H1 (cell line): ENCODE data around the gene CERKL. TPM values are rescaled to one million over a fixed set of nuclear protein-coding genes. Genes with fewer than 3 reads are reported as not detected.

Experiments
- CTCF ChIA-PET: fragments of 300-600 bp; sonication (Branson Sonifier 250); formaldehyde crosslinking; loops from one replicate; lab custom pipeline; 2021; ENCODE audit not compliant: partially characterized antibody; lab: Charles Lee
- POLR2A ChIA-PET: fragments of 300-600 bp; sonication (Branson Sonifier 250); formaldehyde crosslinking; loops from one replicate; lab custom pipeline; 2021; ENCODE audit warnings: inconsistent platforms; ENCODE audit not compliant: partially characterized antibody; lab: Charles Lee
- DNase-seq, 2 experiments: peaks; one replicate each; pipeline versions ENCODE4 v3.0.0 to v3.0.0-alpha.2; 2010 to 2022; ENCODE audit warnings: low spot score in 2 of 2, low read depth in 1 of 2, mixed read lengths in 1 of 2
- FAIRE-seq: peaks from 2 replicates; lab custom pipeline; 2011; peaks lifted over from hg19 to GRCh38; lab: Jason Lieb, UNC
- H2AFZ ChIP-seq: 2 replicates; pipeline ENCODE4 v1.8.1; 2012; ENCODE audit warnings: low read length, inconsistent platforms
- H2AK5ac ChIP-seq: 2 replicates; pipeline ENCODE4 v1.6.1; 2013; ENCODE audit warnings: low read depth, low read length
- H2BK120ac ChIP-seq: replicated peaks from 2 replicates; pipeline ENCODE3; 2013; ENCODE audit warnings: low read depth, low read length, inconsistent platforms
- H2BK12ac ChIP-seq: 2 replicates; pipeline ENCODE4 v1.6.1; 2013; ENCODE audit warnings: low read depth, low read length
- H2BK15ac ChIP-seq: 2 replicates; pipeline ENCODE4 v1.6.1; 2013; ENCODE audit warnings: low read length
- H2BK20ac ChIP-seq: 2 replicates; pipeline ENCODE4 v1.6.1; 2013; ENCODE audit warnings: low read length
- H2BK5ac ChIP-seq: 2 replicates; pipeline ENCODE4 v1.6.1; 2013; ENCODE audit warnings: low read depth, low read length
- H3K14ac ChIP-seq: 2 replicates; pipeline ENCODE4 v1.6.1; 2013; ENCODE audit warnings: inconsistent platforms; ENCODE audit not compliant: insufficient read length
- H3K18ac ChIP-seq: 2 replicates; pipeline ENCODE4 v1.6.1; 2013; ENCODE audit warnings: low read length; ENCODE audit errors: extremely low read depth
- H3K23ac ChIP-seq: 2 replicates; pipeline ENCODE4 v1.6.1; 2013; ENCODE audit warnings: inconsistent platforms; ENCODE audit not compliant: insufficient read length
- H3K23me2 ChIP-seq: 2 replicates; pipeline ENCODE4 v1.6.1; 2013; ENCODE audit warnings: low read depth, low read length
- H3K27ac ChIP-seq: 2 replicates; pipeline ENCODE4 v1.6.1; 2011; ENCODE audit warnings: low read depth, low read length, inconsistent platforms
- H3K27me3 ChIP-seq, 4 experiments: replicated peaks in 1 of 4; 1 replicate in 1 of 4; 2 replicates in 3 of 4; pipeline versions ENCODE4 v1.6.1 to v1.8.1; 2011 to 2013; ENCODE audit warnings: low read length in 3 of 4, mild to moderate bottlenecking in 3 of 4, inconsistent platforms in 2 of 4, mixed read lengths in 2 of 4, moderate library complexity in 1 of 4; ENCODE audit not compliant: control insufficient read depth in 3 of 4, insufficient read depth in 3 of 4; ENCODE audit errors: extremely low read depth in 1 of 4
- H3K36me3 ChIP-seq, 4 experiments: 2 replicates each; pipeline versions ENCODE4 v1.6.1 to v1.8.1; 2011 to 2013; ENCODE audit warnings: mild to moderate bottlenecking in 4 of 4, low read length in 3 of 4, moderate library complexity in 2 of 4, control low read depth in 1 of 4, inconsistent platforms in 1 of 4; ENCODE audit not compliant: insufficient read depth in 4 of 4, control insufficient read depth in 2 of 4
- H3K4ac ChIP-seq: replicated peaks from 2 replicates; pipeline ENCODE3; 2013; ENCODE audit warnings: low read length, low read depth, mixed read lengths, inconsistent platforms; ENCODE audit not compliant: insufficient read length
- H3K4me1 ChIP-seq, 4 experiments: replicated peaks in 1 of 4; 1 replicate in 1 of 4; 2 replicates in 3 of 4; pipeline versions ENCODE4 v1.6.1 to v1.8.1; 2011 to 2013; ENCODE audit warnings: low read length in 3 of 4, inconsistent platforms in 2 of 4, mixed read lengths in 1 of 4; ENCODE audit not compliant: insufficient read depth in 4 of 4, control insufficient read depth in 3 of 4
- H3K4me2 ChIP-seq, 2 experiments: 2 replicates each; pipeline versions ENCODE4 v1.6.1 to v1.8.1; 2011 to 2013; ENCODE audit warnings: low read depth in 2 of 2, low read length in 2 of 2, control low read depth in 1 of 2, inconsistent platforms in 1 of 2, mild to moderate bottlenecking in 1 of 2; ENCODE audit not compliant: insufficient read depth in 1 of 2
- H3K4me3 ChIP-seq, 4 experiments: fragments of 200-600, 300-600 bp in 1 of 4; sonication (generic), shearing (Covaris generic), sonication (Bioruptor Twin) in 1 of 4; 2 replicates each; pipeline versions ENCODE4 v1.5.1 to v1.8.1; 2011 to 2016; ENCODE audit warnings: low read length in 4 of 4, low read depth in 3 of 4, control low read depth in 2 of 4, inconsistent platforms in 2 of 4, mild to moderate bottlenecking in 2 of 4, mixed read lengths in 1 of 4, moderate library complexity in 1 of 4; ENCODE audit not compliant: insufficient read depth in 2 of 4; ENCODE audit errors: extremely low read depth in 1 of 4
- H3K56ac ChIP-seq: replicated peaks from 2 replicates; pipeline ENCODE3; 2013; ENCODE audit warnings: low read depth, mild to moderate bottlenecking, mixed read lengths, low read length, inconsistent platforms; ENCODE audit not compliant: insufficient read length
- H3K79me1 ChIP-seq: 2 replicates; pipeline ENCODE4 v1.6.1; 2013; ENCODE audit warnings: low read depth, low read length, control low read depth
- H3K79me2 ChIP-seq, 2 experiments: 2 replicates each; pipeline versions ENCODE4 v1.6.1 to v1.8.1; 2012 to 2013; ENCODE audit warnings: low read length in 2 of 2, mild to moderate bottlenecking in 2 of 2, inconsistent platforms in 1 of 2; ENCODE audit not compliant: insufficient read depth in 2 of 2, control insufficient read depth in 1 of 2
- H3K9ac ChIP-seq, 4 experiments: replicated peaks in 1 of 4; 1 replicate in 1 of 4; 2 replicates in 3 of 4; pipeline versions ENCODE4 v1.6.1 to v1.8.1; 2011 to 2013; ENCODE audit warnings: low read depth in 3 of 4, low read length in 3 of 4, control low read depth in 2 of 4, mild to moderate bottlenecking in 2 of 4, moderate library complexity in 2 of 4, inconsistent platforms in 1 of 4; ENCODE audit errors: extremely low read depth in 1 of 4
- H3K9me3 ChIP-seq, 2 experiments: 2 replicates each; pipeline versions ENCODE4 v1.6.1 to v1.8.1; 2012 to 2013; ENCODE audit warnings: mild to moderate bottlenecking in 2 of 2, moderate library complexity in 2 of 2, control low read depth in 1 of 2, inconsistent platforms in 1 of 2, low read depth in 1 of 2, low read length in 1 of 2, mixed read lengths in 1 of 2; ENCODE audit not compliant: insufficient read depth in 2 of 2
- H4K20me1 ChIP-seq, 2 experiments: replicated peaks in 1 of 2; 2 replicates each; pipeline versions ENCODE3 to v1.8.1; 2011 to 2013; ENCODE audit warnings: inconsistent platforms in 2 of 2, low read length in 2 of 2, mild to moderate bottlenecking in 1 of 2; ENCODE audit not compliant: insufficient read depth in 2 of 2, control insufficient read depth in 1 of 2
- H4K5ac ChIP-seq: 2 replicates; pipeline ENCODE4 v1.6.1; 2013; ENCODE audit warnings: low read length, low read depth, mixed read lengths, inconsistent platforms; ENCODE audit not compliant: insufficient read length
- H4K8ac ChIP-seq: 2 replicates; pipeline ENCODE4 v1.8.0; 2013; ENCODE audit warnings: mild to moderate bottlenecking, moderate library complexity, low read length, inconsistent platforms; ENCODE audit not compliant: insufficient read depth; ENCODE audit errors: extremely low read depth
- H4K91ac ChIP-seq: replicated peaks from 2 replicates; pipeline ENCODE3; 2013; ENCODE audit warnings: low read length, mixed read lengths, inconsistent platforms; ENCODE audit not compliant: insufficient read length
- BRCA1 ChIP-seq: IDR thresholded peaks from 2 replicates; pipeline ENCODE4 v1.6.1; 2012; ENCODE audit warnings: low read depth, low read length, improper control_type of control experiment
- CBX5 ChIP-seq: fragments of 300-800, 300-1000 bp; sonication (generic); IDR thresholded peaks from 2 replicates; pipeline ENCODE4 v1.7.1; 2016; ENCODE audit warnings: antibody characterized with exemption, low read length, low read depth
- CTBP2 ChIP-seq: IDR thresholded peaks from 2 replicates; pipeline ENCODE4 v1.7.0; 2011; ENCODE audit warnings: borderline replicate concordance, mild to moderate bottlenecking, moderate library complexity, mixed read lengths, low read length; ENCODE audit not compliant: insufficient read depth, insufficient read length
- FOSL1 ChIP-seq: IDR thresholded peaks from 2 replicates; pipeline ENCODE4 v1.6.1; 2011; ENCODE audit warnings: mild to moderate bottlenecking, low read depth, low read length, moderate library complexity; ENCODE audit not compliant: insufficient read depth
- GABPA ChIP-seq: IDR thresholded peaks from 2 replicates; pipeline ENCODE4 v1.6.1; 2011; ENCODE audit warnings: mild to moderate bottlenecking, low read length, moderate library complexity, borderline replicate concordance; ENCODE audit not compliant: insufficient read depth
- HDAC2 ChIP-seq, 2 experiments: fragments of 300-600 bp in 1 of 2; sonication (generic) in 1 of 2; IDR thresholded peaks; 2 replicates each; pipeline ENCODE4 v1.6.1; 2011 to 2012; ENCODE audit warnings: low read depth in 2 of 2, low read length in 2 of 2, mild to moderate bottlenecking in 2 of 2, moderate library complexity in 2 of 2, borderline replicate concordance in 1 of 2, inconsistent platforms in 1 of 2
- POLR2A ChIP-seq, 2 experiments: IDR thresholded peaks; 1 replicate in 1 of 2; 2 replicates in 1 of 2; pipeline ENCODE4 v1.6.1; 2011; ENCODE audit warnings: low read depth in 2 of 2, low read length in 2 of 2, mild to moderate bottlenecking in 2 of 2; ENCODE audit errors: control extremely low read depth in 1 of 2
- SIN3A ChIP-seq, 2 experiments: IDR thresholded peaks in 1 of 2; conservative IDR thresholded peaks in 1 of 2; 2 replicates each; pipeline ENCODE4 v1.6.1; 2011 to 2012; ENCODE audit warnings: low read length in 2 of 2, improper control_type of control experiment in 1 of 2, low read depth in 1 of 2, mild to moderate bottlenecking in 1 of 2
- WGBS, 2 experiments: shearing (Covaris generic) in 1 of 2; methylation state at CpG; one replicate each; pipeline versions ENCODE4 v1.1.6 to v1.1.7; 2013 to 2015; ENCODE audit warnings: low lambda C conversion rate in 2 of 2, mixed read lengths in 2 of 2, inconsistent platforms in 1 of 2, low coverage in 1 of 2, missing lambda C conversion rate in 1 of 2; ENCODE audit not compliant: insufficient replicate concordance in 2 of 2, insufficient coverage in 1 of 2, insufficient read length in 1 of 2; ENCODE audit errors: extremely low coverage in 1 of 2, missing lambda C conversion rate in 1 of 2; 5-methylcytosine and 5-hydroxymethylcytosine counted together
- polyA plus RNA-seq, 7 experiments: library from polyadenylated mRNA; depleted of rRNA in 3 of 7; stranded (reverse) in 5 of 7; unstranded in 2 of 7; fragments of >200 nt in 5 of 7; fragments of 200-250 nt in 2 of 7; gene quantifications; 1 replicate in 5 of 7; 2 replicates in 1 of 7; 4 replicates in 1 of 7; pipeline versions ENCODE4 v1.2.1 to v1.2.3, GENCODE V29; 2011 to 2013; ENCODE audit warnings: missing spikeins in 2 of 7, mixed read lengths in 2 of 7
- total RNA-seq: library from RNA; stranded (reverse); fragmentation: NEBNext Ultra II Directional; extraction: Animal tissue kit (Norgen Biotek cat#: 25700); gene quantifications from 2 replicates; pipeline ENCODE4 v1.2.1, GENCODE V29; 2021
- TF ChIP-seq, protein P1 (sequence below): IDR thresholded peaks from 2 replicates; pipeline ENCODE4 v1.6.1; 2012; ENCODE audit warnings: low read length, inconsistent platforms

Gene CERKL
- total and polyA plus RNA-seq, 2 of the 8 experiments (the other 6 are each of a cell fraction or from before 2014, with no cell fraction given): 0.05 TPM; not detected in 1

DNA sequence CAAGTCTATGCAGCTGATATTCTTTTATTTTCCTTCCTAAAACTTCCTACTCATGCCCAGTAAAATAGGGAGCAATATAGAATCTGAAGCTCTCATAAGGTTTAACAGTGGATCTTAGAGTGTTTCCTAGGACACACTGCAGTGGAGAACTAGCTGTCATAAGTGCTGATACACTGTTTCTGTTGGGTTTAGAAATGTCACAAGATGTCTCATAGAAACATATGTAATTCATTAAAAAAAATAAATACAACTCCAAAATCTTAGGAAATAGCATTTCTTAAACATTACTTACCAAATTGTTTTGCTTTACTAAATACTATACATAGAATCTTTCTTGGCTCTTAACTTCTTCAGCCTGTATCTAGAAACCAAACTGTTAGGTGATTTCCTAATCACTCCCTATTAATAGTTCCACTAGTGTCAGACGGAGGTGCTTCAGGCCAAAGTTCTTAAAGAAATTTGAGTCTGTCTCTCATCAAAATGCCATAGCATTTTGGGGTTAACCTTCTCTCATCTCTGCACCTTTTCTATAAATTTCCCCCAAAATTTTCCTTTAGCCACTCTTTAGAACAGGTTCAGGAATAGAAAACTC is 93.7 kb downstream of the CERKL start:
- Histone ChIP-seq H3K18ac (no peak overlapping the region), H2BK5ac (no peak overlapping the region), H3K27me3 (no peaks in the 10 kb centered on the region), H3K14ac (no peak overlapping the region), H3K79me1 (no peaks in the 10 kb centered on the region), H3K9me3 (no peaks in the 10 kb centered on the region), H4K5ac (no peak overlapping the region), H3K9ac (no peak overlapping the region), H3K4ac (no peak overlapping the region), H2AFZ (no peak overlapping the region), H2BK15ac (no peak overlapping the region), H2BK20ac (no peak overlapping the region), H3K56ac (no peak overlapping the region), H4K8ac (no peak overlapping the region), H3K23ac (no peak overlapping the region), H3K36me3 (no peaks in the 10 kb centered on the region), H2BK120ac (no peak overlapping the region), H2AK5ac (no peak overlapping the region), H4K91ac (no peak overlapping the region), H4K20me1 (no peaks in the 10 kb centered on the region), H3K4me2 (no peak overlapping the region), H3K79me2 (no peaks in the 10 kb centered on the region), H3K4me3 (no peak overlapping the region), H3K27ac (no peak overlapping the region), H3K23me2 (no peaks in the 10 kb centered on the region), H3K4me1 (no peaks in the 10 kb centered on the region), H2BK12ac (no peak overlapping the region)
- 95% methylated on average over 1 of the region's 1 CpG; no CpG with 5 or more reads in 1 of the 2 experiments for WGBS, 2 experiments
- DNase-seq (no peak), FAIRE-seq (no peak)
- POLR2A ChIA-PET: no interaction called here
- CTCF ChIA-PET: interaction anchor here (0.7 to 1.6 kb wide), 3 partner anchors 10 to 1759 kb away, joined by 3 to 5 read pairs (median 5); no protein-coding TSS in a partner anchor
- no peak for TF ChIP-seq CBX5
- TF ChIP-seq HDAC2 (IDR thresholded peaks at IDR 0.05; ENCODE audit: borderline replicate concordance in 1 of 2, low read depth in 2 of 2, low read length in 2 of 2): no peak
- no peak for TF ChIP-seq CTBP2
- TF ChIP-seq SIN3A (conservative IDR thresholded peaks at IDR 0.05 in 1 of 2, IDR thresholded peaks at IDR 0.05 in 1 of 2; ENCODE audit: low read depth in 1 of 2, low read length in 2 of 2): no peak
- no peak for TF ChIP-seq BRCA1
- TF ChIP-seq, protein P1, sequence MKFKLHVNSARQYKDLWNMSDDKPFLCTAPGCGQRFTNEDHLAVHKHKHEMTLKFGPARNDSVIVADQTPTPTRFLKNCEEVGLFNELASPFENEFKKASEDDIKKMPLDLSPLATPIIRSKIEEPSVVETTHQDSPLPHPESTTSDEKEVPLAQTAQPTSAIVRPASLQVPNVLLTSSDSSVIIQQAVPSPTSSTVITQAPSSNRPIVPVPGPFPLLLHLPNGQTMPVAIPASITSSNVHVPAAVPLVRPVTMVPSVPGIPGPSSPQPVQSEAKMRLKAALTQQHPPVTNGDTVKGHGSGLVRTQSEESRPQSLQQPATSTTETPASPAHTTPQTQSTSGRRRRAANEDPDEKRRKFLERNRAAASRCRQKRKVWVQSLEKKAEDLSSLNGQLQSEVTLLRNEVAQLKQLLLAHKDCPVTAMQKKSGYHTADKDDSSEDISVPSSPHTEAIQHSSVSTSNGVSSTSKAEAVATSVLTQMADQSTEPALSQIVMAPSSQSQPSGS: no peak
- TF ChIP-seq GABPA: no peak
- TF ChIP-seq POLR2A (IDR thresholded peaks at IDR 0.05; ENCODE audit: control extremely low read depth in 1 of 2, low read depth in 2 of 2, low read length in 2 of 2): no peak
- no peak for TF ChIP-seq FOSL1
